SK-N-SH treated with all-trans-retinoic acid at 6 μM for 48 hours (cell line): ENCODE data around the gene ADAM8.

ENCODE experiments used
- ATAC-seq: fragments of 200-7000 bp; cut with Tn5 transposase; 3 replicates; pipeline ENCODE4 v1.9.1; 2020; ENCODE audit warnings: mild to moderate bottlenecking, moderate library complexity
- ARNTL ChIP-seq: fragments of 450-650 bp; formaldehyde crosslinking; IDR thresholded peaks from 2 replicates; pipeline ENCODE4 v1.5.0; 2020; ENCODE audit warnings: low read depth, mild to moderate bottlenecking, moderate library complexity, borderline replicate concordance
- BACH2 ChIP-seq: fragments of 250-450 bp; sonication (Bioruptor Pico); IDR thresholded peaks from 2 replicates; pipeline ENCODE4 v1.9.0; 2021; ENCODE audit warnings: mild to moderate bottlenecking, borderline replicate concordance
- CREB5 ChIP-seq: fragments of 250-450 bp; sonication (Bioruptor Pico); IDR thresholded peaks from 2 replicates; pipeline ENCODE4 v1.5.1; 2020; ENCODE audit warnings: low read depth, mild to moderate bottlenecking, moderate library complexity
- CSRNP3 ChIP-seq: fragments of 250-450 bp; sonication (Bioruptor Pico); IDR thresholded peaks from 2 replicates; pipeline ENCODE4 v1.5.1; 2021; ENCODE audit warnings: mild to moderate bottlenecking, moderate library complexity
- GLIS3 ChIP-seq: fragments of 250-450 bp; sonication (Bioruptor Pico); IDR thresholded peaks from 2 replicates; pipeline ENCODE4 v1.5.0; 2020; ENCODE audit warnings: mild to moderate bottlenecking, moderate library complexity
- ISL1 ChIP-seq: fragments of 250-450 bp; sonication (Bioruptor Pico); IDR thresholded peaks from 2 replicates; pipeline ENCODE4 v2.1.2; 2022; ENCODE audit warnings: mild to moderate bottlenecking, moderate library complexity
- OSR1 ChIP-seq: fragments of 250-450 bp; sonication (Bioruptor Pico); IDR thresholded peaks from 2 replicates; pipeline ENCODE4 v1.8.0; 2022; ENCODE audit warnings: moderate library complexity, mild to moderate bottlenecking, inconsistent platforms
- PATZ1 ChIP-seq: fragments of 250-450 bp; sonication (Bioruptor Pico); IDR thresholded peaks from 2 replicates; pipeline ENCODE4 v1.8.0; 2020; ENCODE audit warnings: mild to moderate bottlenecking, moderate library complexity, borderline replicate concordance
- POU6F1 ChIP-seq: fragments of 250-450 bp; sonication (Bioruptor Pico); IDR thresholded peaks from 2 replicates; pipeline ENCODE4 v1.8.0; 2021; ENCODE audit warnings: low read depth, mild to moderate bottlenecking, moderate library complexity, borderline replicate concordance
- PPARA ChIP-seq: fragments of 250-450 bp; sonication (Bioruptor Pico); IDR thresholded peaks from 2 replicates; pipeline ENCODE4 v1.5.0; 2020; ENCODE audit warnings: mild to moderate bottlenecking, borderline replicate concordance
- SNAI2 ChIP-seq: fragments of 250-450 bp; sonication (Bioruptor Pico); IDR thresholded peaks from 2 replicates; pipeline ENCODE4 v1.5.0; 2020; ENCODE audit warnings: mild to moderate bottlenecking, moderate library complexity
- TCF4 ChIP-seq: fragments of 250-450 bp; sonication (Bioruptor Pico); IDR thresholded peaks from 2 replicates; pipeline ENCODE4 v1.8.0; 2021; ENCODE audit warnings: mild to moderate bottlenecking, moderate library complexity, borderline replicate concordance
- TSHZ2 ChIP-seq: fragments of 250-450 bp; sonication (Bioruptor Pico); IDR thresholded peaks from 2 replicates; pipeline ENCODE4 v1.5.0; 2020; ENCODE audit warnings: mild to moderate bottlenecking, moderate library complexity
- ZC3H10 ChIP-seq: fragments of 250-450 bp; sonication (Bioruptor Pico); IDR thresholded peaks from 2 replicates; pipeline ENCODE4 v1.5.1; 2021; ENCODE audit warnings: mild to moderate bottlenecking, moderate library complexity
- ZFP3 ChIP-seq: fragments of 250-450 bp; sonication (Bioruptor Pico); IDR thresholded peaks from 2 replicates; pipeline ENCODE4 v1.5.0; 2020; ENCODE audit warnings: mild to moderate bottlenecking, moderate library complexity
- ZFP30 ChIP-seq: fragments of 450-650 bp; formaldehyde crosslinking; IDR thresholded peaks from 2 replicates; pipeline ENCODE4 v1.5.0; 2022; ENCODE audit warnings: mild to moderate bottlenecking, moderate library complexity
- ZNF70 ChIP-seq: fragments of 450-650 bp; formaldehyde crosslinking; IDR thresholded peaks from 2 replicates; pipeline ENCODE4 v1.5.0; 2020; ENCODE audit warnings: mild to moderate bottlenecking, moderate library complexity

ADAM8 gene

GRCh38 chr10:133280391-133281059 lies 3.9 kb upstream of the ADAM8 start:
- TF ChIP-seq GLIS3 (no peak), TSHZ2 (CRISPR knock-in tag) (no peak), ZFP30 (CRISPR knock-in tag) (no peak), ZC3H10 (CRISPR knock-in tag) (no peak)
- no peak for ATAC-seq

GRCh38 chr10:133279326-133280226 lies 2.9 kb upstream of the ADAM8 start:
- no peak for TF ChIP-seq TCF4 (CRISPR knock-in tag)
- no peak for TF ChIP-seq ZNF70
- no peak for TF ChIP-seq ARNTL (CRISPR knock-in tag)
- TF ChIP-seq SNAI2 (CRISPR knock-in tag), result no peak
- TF ChIP-seq ZFP3 (CRISPR knock-in tag), result no peak
- TF ChIP-seq CREB5 (CRISPR knock-in tag), result no peak
- TF ChIP-seq PPARA, result no peak
- TF ChIP-seq BACH2 (CRISPR knock-in tag), result no peak
- no peak for TF ChIP-seq OSR1 (CRISPR knock-in tag)
- TF ChIP-seq POU6F1 (CRISPR knock-in tag), result no peak
- no peak for TF ChIP-seq TSHZ2 (CRISPR knock-in tag)
- no peak for ATAC-seq

- no peak for ATAC-seq
- TF ChIP-seq TCF4 (CRISPR knock-in tag) (no peak), SNAI2 (CRISPR knock-in tag) (no peak), ZFP30 (CRISPR knock-in tag) (no peak), PPARA (no peak), ARNTL (CRISPR knock-in tag) (no peak), TSHZ2 (CRISPR knock-in tag) (no peak), PATZ1 (no peak), CSRNP3 (CRISPR knock-in tag) (no peak), ISL1 (CRISPR knock-in tag) (no peak)
Measured at GRCh38 chr10:133278577-133279265, 2.1 kb upstream of the ADAM8 start.
